ENCODE measurements around the gene NME5.
A peak's percentile ranks its signal among the peaks of the same experiment; 100 is the strongest.
"Not testable (repeated sequence)": the region's sequence is repeated elsewhere in the genome, so short reads cannot be mapped to it uniquely, and the experiment has no call there.

The NME5 gene

GRCh38 chr5:138092301-138092700, 46.9 kb downstream of the NME5 start:
- in situ Hi-C loops (cut with MboI; ENCODE audit: low sequenced_read_pairs, unreplicated experiment): no loop called here
- TF ChIP-seq CTCF (IDR thresholded peaks at IDR 0.05; ENCODE audit: borderline replicate concordance, control extremely low read depth, extremely low read depth, insufficient read depth, missing control alignments): no peak
- DNase-seq (ENCODE audit: low spot score): no peak

- no peak for TF ChIP-seq CTCF (IDR thresholded peaks at IDR 0.05; ENCODE audit: borderline replicate concordance, control extremely low read depth, extremely low read depth, insufficient read depth, missing control alignments)
- in situ Hi-C loops (cut with MboI; ENCODE audit: low sequenced_read_pairs, unreplicated experiment): no loop called here
- no peak for DNase-seq (ENCODE audit: low spot score)
Measured at GRCh38 chr5:138091685-138092084, 47.5 kb downstream of the NME5 start.

GRCh38 chr5:138083702-138084101, 55.5 kb downstream of the NME5 start, which contains the start of gene WNT8A:
Gene WNT8A, plus strand, starts transcription at chr5:138084033. Its CDS starts 95 bp downstream, at chr5:138084128.
- DNase-seq (ENCODE audit: low spot score): no peak
- in situ Hi-C loops (cut with MboI; ENCODE audit: low sequenced_read_pairs, unreplicated experiment): no loop called here
- no peak for TF ChIP-seq CTCF (IDR thresholded peaks at IDR 0.05; ENCODE audit: borderline replicate concordance, control extremely low read depth, extremely low read depth, insufficient read depth, missing control alignments)

DNA sequence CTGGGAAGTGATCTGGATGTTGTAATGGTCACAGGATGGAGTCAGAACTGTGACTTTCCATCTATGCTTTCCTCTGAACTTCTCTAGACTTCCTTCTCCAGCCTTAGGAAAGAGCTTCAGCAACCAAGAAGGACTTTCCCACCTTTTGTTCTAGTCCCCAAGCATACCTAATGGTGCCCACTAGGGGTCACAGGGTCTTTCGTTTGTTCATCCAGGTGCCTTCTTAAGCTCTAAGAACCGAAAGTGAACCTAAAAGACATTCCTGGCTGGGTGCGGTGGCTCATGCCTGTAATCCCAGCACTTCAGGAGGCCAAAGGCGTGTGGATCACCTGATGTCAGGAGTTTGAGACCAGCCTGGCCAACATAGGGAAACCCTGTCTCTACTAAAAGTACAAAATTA, 57.2 kb downstream of the NME5 start:
- in situ Hi-C loops (cut with MboI; ENCODE audit: low sequenced_read_pairs, unreplicated experiment): no loop called here
- TF ChIP-seq CTCF (IDR thresholded peaks at IDR 0.05; ENCODE audit: borderline replicate concordance, control extremely low read depth, extremely low read depth, insufficient read depth, missing control alignments): no peak
- no peak for DNase-seq (ENCODE audit: low spot score)

DNA sequence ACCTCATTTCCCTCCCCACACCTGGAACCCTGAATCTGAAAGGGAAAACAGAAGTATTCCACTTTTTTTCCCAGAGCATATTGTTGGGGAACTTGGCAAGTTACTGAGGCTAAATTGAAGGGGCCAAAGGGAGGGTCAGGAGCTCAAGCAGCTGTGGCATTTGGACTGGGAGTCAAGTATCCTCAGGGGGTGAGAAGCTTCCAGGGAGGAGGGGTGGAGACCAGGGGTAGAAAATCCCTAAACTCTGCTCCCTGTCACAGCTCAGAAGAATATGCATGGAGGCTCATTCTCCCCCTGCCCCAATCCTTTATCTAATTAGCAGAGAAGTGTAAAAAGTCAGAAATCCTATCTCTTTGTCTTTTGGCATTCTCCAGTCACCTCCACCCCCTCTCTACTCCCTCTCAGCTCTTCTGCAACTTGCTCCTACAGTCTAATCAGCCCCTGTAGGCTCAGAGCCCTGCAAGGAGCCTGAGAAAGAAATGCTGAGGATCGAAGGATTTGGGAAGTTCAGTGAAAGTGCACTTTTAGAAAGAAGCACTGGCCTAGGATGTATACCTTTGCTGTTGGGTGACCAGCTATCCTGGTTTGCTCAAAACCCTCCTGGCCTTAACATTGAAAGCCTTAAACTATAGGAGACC, 61.1 kb downstream of the NME5 start:
- no peak for TF ChIP-seq CTCF (IDR thresholded peaks at IDR 0.05; ENCODE audit: borderline replicate concordance, control extremely low read depth, extremely low read depth, insufficient read depth, missing control alignments)
- in situ Hi-C loops (cut with MboI; ENCODE audit: low sequenced_read_pairs, unreplicated experiment): loop anchor here (10.0 kb wide), 1 partner anchor 57 kb away; the partner anchor contains the start of gene NME5
- no peak for DNase-seq (ENCODE audit: low spot score)

- in situ Hi-C loops (cut with MboI; ENCODE audit: low sequenced_read_pairs, unreplicated experiment): loop anchor here (10.0 kb wide), 1 partner anchor 58 kb away; the partner anchor contains the start of gene NME5
- DNase-seq (ENCODE audit: low spot score): peak; percentile 66
- TF ChIP-seq CTCF (IDR thresholded peaks at IDR 0.05; ENCODE audit: borderline replicate concordance, control extremely low read depth, extremely low read depth, insufficient read depth, missing control alignments): peak; percentile 78
Measured at GRCh38 chr5:138077064-138077696, 62.0 kb downstream of the NME5 start.

DNA sequence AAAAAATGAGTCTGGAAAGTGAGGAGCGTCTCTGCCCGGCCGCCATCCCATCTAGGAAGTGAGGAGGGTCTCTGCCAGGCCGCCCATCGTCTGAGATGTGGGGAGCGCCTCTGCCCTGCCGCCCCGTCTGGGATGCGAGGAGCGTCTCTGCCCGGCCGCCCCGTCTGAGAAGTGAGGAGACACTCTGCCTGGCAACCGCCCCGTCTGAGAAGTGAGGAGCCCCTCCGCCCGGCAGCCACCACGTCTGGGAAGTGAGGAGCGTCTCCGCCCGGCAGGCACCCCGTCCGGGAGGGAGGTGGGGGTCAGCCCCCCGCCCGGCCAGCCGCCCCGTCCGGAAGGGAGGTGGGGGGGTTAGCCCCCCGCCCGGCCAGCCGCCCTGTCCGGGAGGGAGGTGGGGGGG, 69.2 kb downstream of the NME5 start:
- in situ Hi-C loops (cut with MboI; ENCODE audit: low sequenced_read_pairs, unreplicated experiment): loop anchor here (10.0 kb wide), 1 partner anchor 65 kb away; the partner anchor contains the start of gene NME5
- DNase-seq (ENCODE audit: low spot score): not testable (repeated sequence)

All from GM13976 (cell line).